ENCODE results near the gene SERPINA1. TPM values are rescaled to one million over a fixed set of nuclear protein-coding genes. Genes with fewer than 3 reads are reported as not detected.

SERPINA1 gene
- total RNA-seq, 1 experiment from 2014 or later = 10.5 TPM

- Histone ChIP-seq H3K27ac (ENCODE audit: low read length) (peak overlapping the region; percentile 33), H3K9me3 (ENCODE audit: low read length) (0 out of 2 replicates have a peak, but pooled peaks cover 4% of the 10 kb centered on the region), H3F3A (ENCODE audit: low read length, unreplicated experiment) (no peaks in the 10 kb centered on the region), H3K4me3 (ENCODE audit: low read length) (no peak overlapping the region), H3K36me3 (ENCODE audit: low read depth, low read length) (no peaks in the 10 kb centered on the region), H3K4me1 (ENCODE audit: insufficient read depth, low read length) (0 out of 2 replicates have a peak, but pooled peaks cover 4% of the 10 kb centered on the region), H3K79me2 (ENCODE audit: low read length) (no peaks in the 10 kb centered on the region), H3K9ac (ENCODE audit: low read length) (no peak overlapping the region), H3K9me2 (replicated peaks; ENCODE audit: low read length) (no peaks in the 10 kb centered on the region), H2AFZ (ENCODE audit: low read length) (no peak overlapping the region), H3K4me2 (ENCODE audit: low read length) (no peak overlapping the region), H3K27me3 (ENCODE audit: low read length) (no peaks in the 10 kb centered on the region), H4K20me1 (ENCODE audit: low read length) (no peaks in the 10 kb centered on the region)
- TF ChIP-seq EZH2 (IDR thresholded peaks at IDR 0.05; ENCODE audit: low read length, unreplicated experiment) (no peak), CTCF (conservative IDR thresholded peaks at IDR 0.05; ENCODE audit: low read depth, low read length) (no peak)
- ChIA-PET POLR2A (ENCODE audit: unreplicated experiment) (no interaction called here), CTCF (no interaction called here)
- peak; percentile 51 for DNase-seq
- intact Hi-C loops (cut with micrococcal nuclease) = no loop called here
- peak; percentile 45 for ATAC-seq
- no TSS peak for BruUV-seq (replicated peaks)
These were observed 12.7 kb upstream of the SERPINA1 start for GRCh38 chr14:94401083-94401482.

- H3K9me2 ChIP-seq (replicated peaks; ENCODE audit: low read length) = no peaks in the 10 kb centered on the region
- no peak overlapping the region for H3K4me2 ChIP-seq (ENCODE audit: low read length)
- no peaks in the 10 kb centered on the region for H3K27me3 ChIP-seq (ENCODE audit: low read length)
- no peaks in the 10 kb centered on the region for H4K20me1 ChIP-seq (ENCODE audit: low read length)
- peak overlapping the region; percentile 33 for H3K27ac ChIP-seq (ENCODE audit: low read length)
- ChIA-PET CTCF (no interaction called here), POLR2A (ENCODE audit: unreplicated experiment) (no interaction called here)
- H2AFZ ChIP-seq (ENCODE audit: low read length) = no peak overlapping the region
- no peaks in the 10 kb centered on the region for H3K79me2 ChIP-seq (ENCODE audit: low read length)
- H3K9me3 ChIP-seq (ENCODE audit: low read length) = no peaks in the 10 kb centered on the region
- no peaks in the 10 kb centered on the region for H3F3A ChIP-seq (ENCODE audit: low read length, unreplicated experiment)
- H3K36me3 ChIP-seq (ENCODE audit: low read depth, low read length) = no peaks in the 10 kb centered on the region
- BruUV-seq (replicated peaks) = no TSS peak
- H3K9ac ChIP-seq (ENCODE audit: low read length) = no peak overlapping the region
- intact Hi-C loops (cut with micrococcal nuclease) = no loop called here
- H3K4me1 ChIP-seq (ENCODE audit: insufficient read depth, low read length) = 0 out of 2 replicates have a peak, but pooled peaks cover 4% of the 10 kb centered on the region
- no peak overlapping the region for H3K4me3 ChIP-seq (ENCODE audit: low read length)
- TF ChIP-seq EZH2 (IDR thresholded peaks at IDR 0.05; ENCODE audit: low read length, unreplicated experiment) = no peak
- TF ChIP-seq CTCF (conservative IDR thresholded peaks at IDR 0.05; ENCODE audit: low read depth, low read length) = no peak
- TF ChIP-seq EZH2phosphoT487 (IDR thresholded peaks at IDR 0.05; ENCODE audit: borderline replicate concordance, low read length) = no peak
- DNase-seq = no peak
- ATAC-seq = no peak
These were observed 12.0 kb upstream of the SERPINA1 start for GRCh38 chr14:94400422-94400841.

GRCh38 chr14:94398536-94398935 is 10.1 kb upstream of the SERPINA1 start:
- TF ChIP-seq EZH2phosphoT487 (IDR thresholded peaks at IDR 0.05; ENCODE audit: borderline replicate concordance, low read length) = no peak
- no peak for TF ChIP-seq EZH2 (IDR thresholded peaks at IDR 0.05; ENCODE audit: low read length, unreplicated experiment)
- TF ChIP-seq CTCF (conservative IDR thresholded peaks at IDR 0.05; ENCODE audit: low read depth, low read length) = no peak
- no peak for ATAC-seq
- no peak overlapping the region for H3K4me3 ChIP-seq (ENCODE audit: low read length)
- H4K20me1 ChIP-seq (ENCODE audit: low read length) = no peaks in the 10 kb centered on the region
- BruUV-seq (replicated peaks) = no TSS peak
- H3K9ac ChIP-seq (ENCODE audit: low read length) = no peak overlapping the region
- H3K9me3 ChIP-seq (ENCODE audit: low read length) = no peaks in the 10 kb centered on the region
- H3K9me2 ChIP-seq (replicated peaks; ENCODE audit: low read length) = no peaks in the 10 kb centered on the region
- no peak overlapping the region for H2AFZ ChIP-seq (ENCODE audit: low read length)
- POLR2A ChIA-PET (ENCODE audit: unreplicated experiment) = no interaction called here
- DNase-seq = no peak
- H3K36me3 ChIP-seq (ENCODE audit: low read depth, low read length) = no peaks in the 10 kb centered on the region
- CTCF ChIA-PET = no interaction called here
- H3K27ac ChIP-seq (ENCODE audit: low read length) = no peak overlapping the region
- intact Hi-C loops (cut with micrococcal nuclease) = no loop called here
- H3F3A ChIP-seq (ENCODE audit: low read length, unreplicated experiment) = no peaks in the 10 kb centered on the region
- no peaks in the 10 kb centered on the region for H3K27me3 ChIP-seq (ENCODE audit: low read length)
- H3K4me1 ChIP-seq (ENCODE audit: insufficient read depth, low read length) = 0 out of 2 replicates have a peak, but pooled peaks cover 4% of the 10 kb centered on the region
- no peak overlapping the region for H3K4me2 ChIP-seq (ENCODE audit: low read length)
- no peaks in the 10 kb centered on the region for H3K79me2 ChIP-seq (ENCODE audit: low read length)
